IMR-90 (cell line): ENCODE measurements around the gene CXCR6. TPM values are rescaled to one million over a fixed set of nuclear protein-coding genes. Genes with fewer than 3 reads are reported as not detected.

Experiments
- ATAC-seq: fragments of 200-7000 bp; cut with Tn5 transposase; 2 replicates; pipeline ENCODE4 v1.9.1; 2020; ENCODE audit warnings: low read depth, mild to moderate bottlenecking, moderate library complexity
- BruUV-seq: library from RNA; stranded (reverse); fragments of 400-500 nt; replicated peaks from 2 replicates; lab custom pipeline; 2021; lab: Mats Ljungman, UMichigan
- CTCF ChIA-PET: fragments of 300-600 bp; formaldehyde crosslinking; extraction: SDS; loops from one replicate; lab custom pipeline; 2021; ENCODE audit warnings: antibody characterized with exemption; lab: Yijun Ruan, JAX
- POLR2A ChIA-PET: fragments of 300-600 bp; sonication (Branson Sonifier 250); formaldehyde crosslinking; loops from one replicate; lab custom pipeline; 2022; ENCODE audit warnings: antibody characterized with exemption; ENCODE audit not compliant: unreplicated experiment; lab: Charles Lee
- DNase-seq: peaks from one replicate; pipeline ENCODE4 v3.0.0; 2013
- H2AFZ ChIP-seq: replicated peaks from 2 replicates; pipeline ENCODE3; 2013; ENCODE audit warnings: low read length, mild to moderate bottlenecking; ENCODE audit not compliant: poor library complexity
- H2AK5ac ChIP-seq: 2 replicates; pipeline ENCODE4 v1.6.1; 2013; ENCODE audit warnings: low read depth, low read length, inconsistent platforms
- H2AK9ac ChIP-seq: replicated peaks from 2 replicates; pipeline ENCODE3; 2013; ENCODE audit warnings: mild to moderate bottlenecking, low read depth, low read length, moderate library complexity; ENCODE audit not compliant: poor library complexity
- H2BK120ac ChIP-seq: 2 replicates; pipeline ENCODE4 v1.6.1; 2013; ENCODE audit warnings: low read depth, low read length, inconsistent platforms
- H2BK15ac ChIP-seq: 3 replicates; pipeline ENCODE4 v1.6.1; 2013; ENCODE audit warnings: low read depth, low read length, inconsistent platforms
- H2BK20ac ChIP-seq: 2 replicates; pipeline ENCODE4 v1.6.1; 2013; ENCODE audit warnings: low read depth, mild to moderate bottlenecking, inconsistent platforms, low read length, moderate library complexity
- H2BK5ac ChIP-seq: 2 replicates; pipeline ENCODE4 v1.6.1; 2013; ENCODE audit warnings: mild to moderate bottlenecking, low read depth, low read length, inconsistent platforms; ENCODE audit not compliant: poor library complexity, severe bottlenecking
- H3K14ac ChIP-seq: replicated peaks from 2 replicates; pipeline ENCODE4 v1.6.1; 2013; ENCODE audit warnings: low read depth, low read length, inconsistent platforms
- H3K18ac ChIP-seq: 2 replicates; pipeline ENCODE4 v1.6.1; 2013; ENCODE audit warnings: low read depth, low read length, control low read depth
- H3K23ac ChIP-seq: 2 replicates; pipeline ENCODE4 v1.6.1; 2013; ENCODE audit warnings: low read depth, low read length, inconsistent platforms
- H3K27ac ChIP-seq: 2 replicates; pipeline ENCODE4 v1.5.1; 2013; ENCODE audit warnings: mild to moderate bottlenecking, control low read depth, low read length; ENCODE audit not compliant: insufficient read depth
- H3K27me3 ChIP-seq: 2 replicates; pipeline ENCODE4 v1.6.1; 2013; ENCODE audit warnings: low read length; ENCODE audit not compliant: control insufficient read depth, insufficient read depth
- H3K36me3 ChIP-seq: 2 replicates; pipeline ENCODE4 v1.6.1; 2013; ENCODE audit warnings: low read length, mixed read lengths; ENCODE audit not compliant: control insufficient read depth, insufficient read depth
- H3K4ac ChIP-seq: 2 replicates; pipeline ENCODE4 v1.6.1; 2013; ENCODE audit warnings: low read depth, low read length, inconsistent platforms
- H3K4me1 ChIP-seq: 2 replicates; pipeline ENCODE4 v1.6.1; 2013; ENCODE audit warnings: low read length, mixed read lengths; ENCODE audit not compliant: control insufficient read depth, insufficient read depth
- H3K4me2 ChIP-seq: 2 replicates; pipeline ENCODE4 v1.6.1; 2013; ENCODE audit warnings: low read depth, mild to moderate bottlenecking, control low read depth, low read length, moderate library complexity
- H3K4me3 ChIP-seq: 2 replicates; pipeline ENCODE4 v1.5.1; 2013; ENCODE audit warnings: low read depth, mild to moderate bottlenecking, control low read depth, low read length, moderate library complexity; ENCODE audit not compliant: insufficient read depth
- H3K56ac ChIP-seq: 2 replicates; pipeline ENCODE4 v1.6.1; 2013; ENCODE audit warnings: low read length, inconsistent platforms; ENCODE audit not compliant: insufficient read depth; ENCODE audit errors: extremely low read depth
- H3K79me1 ChIP-seq, 2 experiments: 2 replicates each; pipeline ENCODE4 v1.6.1; 2013; ENCODE audit warnings: low read length in 2 of 2, inconsistent platforms in 1 of 2, low read depth in 1 of 2
- H3K9ac ChIP-seq: 2 replicates; pipeline ENCODE4 v1.6.1; 2013; ENCODE audit warnings: low read depth, low read length, control low read depth
- H3K9me1 ChIP-seq: 2 replicates; pipeline ENCODE4 v1.6.1; 2013; ENCODE audit warnings: low read length, inconsistent platforms; ENCODE audit not compliant: insufficient read depth
- H3K9me3 ChIP-seq: 2 replicates; pipeline ENCODE4 v1.6.1; 2013; ENCODE audit warnings: low read length; ENCODE audit not compliant: control insufficient read depth, insufficient read depth
- H4K20me1 ChIP-seq: 2 replicates; pipeline ENCODE4 v1.6.1; 2013; ENCODE audit warnings: low read length, inconsistent platforms; ENCODE audit not compliant: insufficient read depth
- H4K5ac ChIP-seq: 2 replicates; pipeline ENCODE4 v1.6.1; 2013; ENCODE audit warnings: mild to moderate bottlenecking, low read depth, low read length, control low read depth
- H4K8ac ChIP-seq, 2 experiments: 2 replicates each; pipeline ENCODE4 v1.6.1; 2013; ENCODE audit warnings: low read depth in 2 of 2, low read length in 2 of 2, control low read depth in 1 of 2, inconsistent platforms in 1 of 2
- H4K91ac ChIP-seq: 2 replicates; pipeline ENCODE4 v1.6.1; 2013; ENCODE audit warnings: low read depth, low read length, inconsistent platforms; ENCODE audit not compliant: insufficient read depth
- BHLHE40 ChIP-seq: fragments of 150-350 bp; IDR thresholded peaks from 2 replicates; pipeline ENCODE4 v1.6.1; 2016; ENCODE audit warnings: mild to moderate bottlenecking, low read depth, low read length
- CHD1 ChIP-seq: IDR thresholded peaks from 2 replicates; pipeline ENCODE4 v1.6.1; 2012; ENCODE audit warnings: low read depth, low read length, improper control_type of control experiment
- FOS ChIP-seq: fragments of 150-350 bp; IDR thresholded peaks from 2 replicates; pipeline ENCODE4 v1.6.1; 2016; ENCODE audit warnings: low read depth, low read length
- MXI1 ChIP-seq: IDR thresholded peaks from 2 replicates; pipeline ENCODE4 v1.6.1; 2012; ENCODE audit warnings: low read depth, mild to moderate bottlenecking, low read length, moderate library complexity, borderline replicate concordance
- RAD21 ChIP-seq: IDR thresholded peaks from 2 replicates; pipeline ENCODE4 v1.6.1; 2012; ENCODE audit warnings: low read length, improper control_type of control experiment
- RFX5 ChIP-seq: IDR thresholded peaks from 2 replicates; pipeline ENCODE4 v1.8.0; 2012; ENCODE audit warnings: low read depth, mild to moderate bottlenecking, low read length, moderate library complexity
- WGBS, 2 experiments: methylation state at CpG; one replicate each; pipeline versions ENCODE4 v1.1.5 to v1.1.7; 2013; ENCODE audit warnings: missing lambda C conversion rate in 2 of 2; ENCODE audit not compliant: insufficient read length in 1 of 2; ENCODE audit errors: extremely low coverage in 2 of 2; 5-methylcytosine and 5-hydroxymethylcytosine counted together
- dilution Hi-C: fragments of 300-500 bp; cut with HindIII; formaldehyde crosslinking; loops from one replicate; pipeline ENCODE4 v1.14.3; 2018; ENCODE audit warnings: low sequenced_read_pairs; ENCODE audit not compliant: unreplicated experiment
- in situ Hi-C: fragments of 300-500 bp; cut with MboI; formaldehyde crosslinking; loops from 3 replicates; pipeline ENCODE4 v1.14.3; 2019; ENCODE audit warnings: low sequenced_read_pairs, inconsistent platforms, mixed read lengths
- intact Hi-C: fragments of 100-400 bp; cut with micrococcal nuclease; formaldehyde crosslinking; loops from 2 replicates; pipeline ENCODE4 v1.10.0; 2022
- polyA plus RNA-seq, 3 experiments: library from polyadenylated mRNA; depleted of rRNA; stranded (reverse); fragments of >200 nt; gene quantifications; 2 replicates each; pipeline ENCODE4 v1.2.3, GENCODE V29; 2012; ENCODE audit warnings: low replicate concordance in 1 of 3
- total RNA-seq: library from RNA; depleted of rRNA; stranded (reverse); fragments of >200 nt; gene quantifications from 2 replicates; pipeline ENCODE4 v1.2.3, GENCODE V29; 2012

CXCR6 gene
- total and polyA plus RNA-seq, 2 of the 4 experiments (the other 2 are of a cell fraction), result not detected

- ATAC-seq (peak; percentile 68), DNase-seq (peak; percentile 76)
Measured at GRCh38 chr3:45981346-45982074, 38.2 kb downstream of the CXCR6 start.

More at GRCh38 chr3:45981346-45982074, 38.2 kb downstream of the CXCR6 start:
- intact Hi-C loops (no loop called here), dilution Hi-C loops (no loop called here), in situ Hi-C loops (no loop called here)
- Histone ChIP-seq H2AK5ac (no peak overlapping the region), H4K20me1 (peaks cover 11% of the 10 kb centered on the region), H3K4me1 (peaks cover 26% of the 10 kb centered on the region), H3K36me3 (peaks cover 24% of the 10 kb centered on the region), H3K4ac (no peak overlapping the region), H3K4me3 (no peak overlapping the region), H3K23ac (no peak overlapping the region), H3K14ac (no peak overlapping the region), H2BK15ac (no peak overlapping the region), H2AK9ac (no peak overlapping the region), H3K27ac (no peak overlapping the region), H3K79me1 (peaks cover 13 to 34% of the 10 kb centered on the region in 2 experiments; a peak in 3 of 4 replicates), H2AFZ (no peak overlapping the region), H4K91ac (no peak overlapping the region), H2BK5ac (no peak overlapping the region), H3K9ac (no peak overlapping the region), H3K56ac (no peak overlapping the region), H3K4me2 (no peak overlapping the region; the same call in 1 of the 2 replicates), H4K5ac (no peak overlapping the region), H3K18ac (peak overlapping the region; percentile 2; the same call in 1 of the 2 replicates), H3K9me1 (peaks cover 29% of the 10 kb centered on the region), H2BK120ac (no peak overlapping the region), H3K27me3 (no peaks in the 10 kb centered on the region), H4K8ac (no peak overlapping the region), H3K9me3 (no peaks in the 10 kb centered on the region), H2BK20ac (no peak overlapping the region)
- ChIA-PET POLR2A (interaction anchor here (0.8 kb wide), 1 partner anchor 9 kb away, joined by 3 read pairs; no protein-coding TSS in a partner anchor), CTCF (interaction anchor here (1.0 kb wide), 1 partner anchor 95 kb away, joined by 3 read pairs; no protein-coding TSS in a partner anchor)
- no CpG with 5 or more reads among the region's 2 CpGs for WGBS, 2 experiments
- no TSS peak for BruUV-seq
- TF ChIP-seq FOS, result peak; percentile 84
- TF ChIP-seq RAD21, result no peak
- TF ChIP-seq BHLHE40, result peak; percentile 47; the same call in 1 of the 2 replicates
- peak; percentile 47; the same call in 1 of the 2 replicates for TF ChIP-seq MXI1
- TF ChIP-seq CHD1, result no peak
- TF ChIP-seq RFX5, result no peak
